Neutrophil (primary cell): ENCODE measurements around the gene PCP4L1.

Experiments
- H3K27ac ChIP-seq: fragments of 200-600 bp; sonication (generic); 2 replicates; pipeline ENCODE4 v1.5.1; 2016; ENCODE audit warnings: mild to moderate bottlenecking, moderate library complexity
- H3K27me3 ChIP-seq: fragments of 200-600 bp; sonication (generic); 2 replicates; pipeline ENCODE4 v1.6.0; 2016; ENCODE audit warnings: mild to moderate bottlenecking
- H3K36me3 ChIP-seq: fragments of 200-600 bp; sonication (generic); 2 replicates; pipeline ENCODE4 v1.5.1; 2017
- H3K4me1 ChIP-seq, 2 experiments: fragments of 200-600 bp in 1 of 2; sonication (generic) in 1 of 2; 1 replicate in 1 of 2; 2 replicates in 1 of 2; pipeline versions ENCODE4 v1.5.1 to v1.6.1; 2013 to 2016; ENCODE audit warnings: low read depth in 1 of 2, low read length in 1 of 2, mild to moderate bottlenecking in 1 of 2, moderate library complexity in 1 of 2; ENCODE audit not compliant: control insufficient read depth in 1 of 2, insufficient read depth in 1 of 2
- H3K4me3 ChIP-seq, 2 experiments: fragments of 200-600 bp in 1 of 2; sonication (generic) in 1 of 2; 1 replicate in 1 of 2; 2 replicates in 1 of 2; pipeline ENCODE4 v1.5.1; 2013 to 2016; ENCODE audit warnings: low read depth in 1 of 2, low read length in 1 of 2, mild to moderate bottlenecking in 1 of 2, moderate library complexity in 1 of 2
- H3K9me3 ChIP-seq: fragments of 200-600 bp; sonication (generic); 2 replicates; pipeline ENCODE4 v1.5.1; 2016
- TF ChIP-seq, protein P1 (sequence below): fragments of 200-600 bp; sonication (generic); IDR thresholded peaks from 2 replicates; pipeline ENCODE4 v1.5.1; 2016; ENCODE audit warnings: antibody characterized with exemption

PCP4L1 gene

DNA sequence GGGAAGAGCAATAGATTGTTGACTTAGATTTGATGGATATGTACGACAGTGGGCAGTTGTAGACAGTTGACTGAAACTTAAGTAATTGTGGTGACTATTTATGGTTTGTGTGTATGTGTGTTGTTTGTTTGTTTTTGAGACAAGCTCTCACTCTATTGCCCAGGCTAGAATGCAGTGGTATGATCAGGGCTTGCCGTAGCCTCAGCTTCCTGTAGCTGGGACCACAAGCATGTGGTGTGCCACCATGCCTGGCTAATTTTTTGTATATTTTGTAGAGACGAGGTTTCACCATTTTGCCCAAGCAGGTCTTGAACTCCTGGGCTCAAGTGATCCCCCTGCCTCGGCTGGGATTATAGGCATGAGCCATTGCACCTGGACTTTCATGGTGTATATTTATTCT, 65.5 kb downstream of the PCP4L1 start:
- H3K9me3 ChIP-seq, result no peaks in the 10 kb centered on the region
- TF ChIP-seq, protein P1, sequence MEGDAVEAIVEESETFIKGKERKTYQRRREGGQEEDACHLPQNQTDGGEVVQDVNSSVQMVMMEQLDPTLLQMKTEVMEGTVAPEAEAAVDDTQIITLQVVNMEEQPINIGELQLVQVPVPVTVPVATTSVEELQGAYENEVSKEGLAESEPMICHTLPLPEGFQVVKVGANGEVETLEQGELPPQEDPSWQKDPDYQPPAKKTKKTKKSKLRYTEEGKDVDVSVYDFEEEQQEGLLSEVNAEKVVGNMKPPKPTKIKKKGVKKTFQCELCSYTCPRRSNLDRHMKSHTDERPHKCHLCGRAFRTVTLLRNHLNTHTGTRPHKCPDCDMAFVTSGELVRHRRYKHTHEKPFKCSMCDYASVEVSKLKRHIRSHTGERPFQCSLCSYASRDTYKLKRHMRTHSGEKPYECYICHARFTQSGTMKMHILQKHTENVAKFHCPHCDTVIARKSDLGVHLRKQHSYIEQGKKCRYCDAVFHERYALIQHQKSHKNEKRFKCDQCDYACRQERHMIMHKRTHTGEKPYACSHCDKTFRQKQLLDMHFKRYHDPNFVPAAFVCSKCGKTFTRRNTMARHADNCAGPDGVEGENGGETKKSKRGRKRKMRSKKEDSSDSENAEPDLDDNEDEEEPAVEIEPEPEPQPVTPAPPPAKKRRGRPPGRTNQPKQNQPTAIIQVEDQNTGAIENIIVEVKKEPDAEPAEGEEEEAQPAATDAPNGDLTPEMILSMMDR, result no peak
- H3K4me3 ChIP-seq, result no peak overlapping the region
- no peaks in the 10 kb centered on the region for H3K27me3 ChIP-seq
- H3K36me3 ChIP-seq, result peaks cover 47% of the 10 kb centered on the region
- no peaks in the 10 kb centered on the region for H3K4me1 ChIP-seq
- no peak overlapping the region for H3K27ac ChIP-seq

DNA sequence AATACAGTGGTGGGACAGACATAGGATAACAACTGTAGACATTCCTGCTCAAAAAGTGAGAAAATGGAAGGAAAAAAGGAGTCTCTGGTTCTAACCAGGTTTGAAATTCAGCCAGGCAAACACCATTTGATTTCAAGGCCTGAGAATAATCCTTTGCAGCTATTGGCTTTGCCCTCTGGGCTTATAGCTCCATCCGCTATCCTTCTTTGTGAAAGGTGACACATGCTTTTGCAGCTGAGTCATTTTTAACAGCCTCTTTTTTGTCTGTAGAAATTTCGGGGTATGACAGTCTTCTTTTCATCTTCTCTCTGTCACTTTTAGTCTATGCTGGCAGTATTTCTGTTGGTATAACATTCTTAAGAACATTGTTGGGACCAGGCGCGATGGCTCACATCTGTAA, 71.8 kb downstream of the PCP4L1 start:
- Histone ChIP-seq H3K4me3 (no peak overlapping the region), H3K27ac (no peak overlapping the region), H3K36me3 (peaks cover 90% of the 10 kb centered on the region), H3K27me3 (no peaks in the 10 kb centered on the region), H3K4me1 (no peaks in the 10 kb centered on the region), H3K9me3 (no peaks in the 10 kb centered on the region)
- TF ChIP-seq, protein P1, result no peak

DNA sequence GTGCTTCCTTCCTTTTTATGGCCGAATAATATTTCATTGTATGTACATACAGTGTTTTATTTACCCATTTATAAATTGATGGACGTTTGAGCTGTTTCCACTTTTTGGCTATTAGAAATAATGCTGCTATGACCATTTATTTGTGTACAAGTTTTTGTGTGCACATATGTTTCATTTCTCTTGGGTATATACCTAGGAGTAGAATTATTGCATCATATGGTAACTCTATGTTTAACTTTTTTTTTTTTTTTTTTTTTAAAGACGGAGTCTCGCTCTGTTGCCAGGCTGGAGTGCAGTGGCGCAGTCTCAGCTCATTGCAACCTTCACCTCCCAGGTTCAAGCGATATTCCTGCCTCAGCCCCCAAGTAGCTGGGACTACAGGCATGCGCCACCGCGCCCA, 74.6 kb downstream of the PCP4L1 start:
- Histone ChIP-seq H3K27ac (no peak overlapping the region), H3K4me3 (no peak overlapping the region), H3K9me3 (no peaks in the 10 kb centered on the region), H3K36me3 (peaks cover 78% of the 10 kb centered on the region), H3K4me1 (peaks cover 7 to 14% of the 10 kb centered on the region in 2 experiments), H3K27me3 (no peaks in the 10 kb centered on the region)
- TF ChIP-seq, protein P1, result no peak
